Keratinocyte (primary cell): ENCODE measurements around the gene PPME1. TPM values are rescaled to one million over a fixed set of nuclear protein-coding genes. Genes with fewer than 3 reads are reported as not detected.

Source experiments
- DNase-seq: peaks from one replicate; pipeline ENCODE4 v3.0.0-alpha.2; 2011; ENCODE audit warnings: low read depth, missing footprints, low spot score
- FAIRE-seq: peaks from 2 replicates; lab custom pipeline; 2011; peaks lifted over from hg19 to GRCh38; lab: Jason Lieb, UNC
- H2AFZ ChIP-seq: 2 replicates; pipeline ENCODE4 v1.6.0; 2012; ENCODE audit warnings: low read length, control low read depth, inconsistent platforms; ENCODE audit not compliant: control insufficient read depth
- H3K27ac ChIP-seq: 2 replicates; pipeline ENCODE4 v1.5.1; 2011; ENCODE audit warnings: low read length; ENCODE audit not compliant: control insufficient read depth, insufficient read depth
- H3K27me3 ChIP-seq: 3 replicates; pipeline ENCODE4 v1.6.0; 2011; ENCODE audit warnings: low read length; ENCODE audit not compliant: control insufficient read depth, insufficient read depth; ENCODE audit errors: extremely low read depth
- H3K36me3 ChIP-seq, 2 experiments: 2 replicates in 1 of 2; 3 replicates in 1 of 2; pipeline ENCODE4 v1.5.1; 2011; ENCODE audit warnings: low read length in 2 of 2, mild to moderate bottlenecking in 1 of 2; ENCODE audit not compliant: control insufficient read depth in 2 of 2, insufficient read depth in 2 of 2; ENCODE audit errors: extremely low read depth in 1 of 2
- H3K4me1 ChIP-seq: 3 replicates; pipeline ENCODE4 v1.5.1; 2011; ENCODE audit warnings: low read length; ENCODE audit not compliant: control insufficient read depth, insufficient read depth; ENCODE audit errors: extremely low read depth
- H3K4me2 ChIP-seq: 3 replicates; pipeline ENCODE4 v1.6.0; 2011; ENCODE audit warnings: low read depth, low read length; ENCODE audit not compliant: control insufficient read depth, insufficient read depth; ENCODE audit errors: extremely low read depth
- H3K4me3 ChIP-seq, 3 experiments: fragments of 200-600 bp in 1 of 3; sonication (generic) in 1 of 3; 2 replicates in 2 of 3; 3 replicates in 1 of 3; pipeline ENCODE4 v1.5.1; 2011 to 2016; ENCODE audit warnings: low read length in 3 of 3, mild to moderate bottlenecking in 3 of 3, control low read depth in 2 of 3, inconsistent platforms in 1 of 3, low read depth in 1 of 3, mixed read lengths in 1 of 3, mixed run types in 1 of 3, moderate library complexity in 1 of 3; ENCODE audit not compliant: control insufficient read depth in 2 of 3, insufficient read depth in 2 of 3; ENCODE audit errors: extremely low read depth in 1 of 3
- H3K79me2 ChIP-seq: 2 replicates; pipeline ENCODE4 v1.6.0; 2012; ENCODE audit warnings: low read length; ENCODE audit not compliant: control insufficient read depth, insufficient read depth
- H3K9ac ChIP-seq: 3 replicates; pipeline ENCODE4 v1.6.0; 2011; ENCODE audit warnings: low read length; ENCODE audit not compliant: control insufficient read depth, insufficient read depth; ENCODE audit errors: extremely low read depth
- H3K9me1 ChIP-seq: 3 replicates; pipeline ENCODE4 v1.6.0; 2011; ENCODE audit warnings: low read length; ENCODE audit not compliant: control insufficient read depth, insufficient read depth; ENCODE audit errors: extremely low read depth
- H3K9me3 ChIP-seq: 2 replicates; pipeline ENCODE4 v1.5.1; 2012; ENCODE audit warnings: low read depth, low read length; ENCODE audit not compliant: control insufficient read depth
- H4K20me1 ChIP-seq: 3 replicates; pipeline ENCODE4 v1.6.0; 2011; ENCODE audit warnings: low read length; ENCODE audit not compliant: control insufficient read depth, insufficient read depth; ENCODE audit errors: extremely low read depth
- EZH2 ChIP-seq: IDR thresholded peaks from one replicate; pipeline ENCODE4 v1.6.1; 2012; ENCODE audit warnings: inconsistent platforms, mild to moderate bottlenecking, low read length, moderate library complexity
- dilution Hi-C: fragments of 300-500 bp; cut with MboI; formaldehyde crosslinking; loops from one replicate; pipeline ENCODE4 v1.7.0; 2020; ENCODE audit warnings: low sequenced_read_pairs; ENCODE audit not compliant: extremely low pct_ligation_motif_present
- polyA plus RNA-seq, 5 experiments: library from polyadenylated mRNA; depleted of rRNA in 3 of 5; stranded (reverse) in 3 of 5; stranded (forward) in 1 of 5; unstranded in 1 of 5; fragments of >200 nt; gene quantifications; 1 replicate in 1 of 5; 2 replicates in 3 of 5; 3 replicates in 1 of 5; pipeline versions ENCODE4 v1.2.1 to v1.2.3, GENCODE V29; 2011 to 2012; ENCODE audit warnings: missing spikeins in 2 of 5, low read depth in 1 of 5, low replicate concordance in 1 of 5
- TF ChIP-seq, protein P1 (sequence below), 3 experiments: IDR thresholded peaks in 1 of 3; conservative IDR thresholded peaks in 1 of 3; optimal IDR thresholded peaks in 1 of 3; 2 replicates in 2 of 3; 3 replicates in 1 of 3; pipeline versions ENCODE3 to v1.5.1; 2011; ENCODE audit warnings: low read length in 3 of 3, mild to moderate bottlenecking in 3 of 3, moderate library complexity in 2 of 3, control low read depth in 1 of 3, inconsistent platforms in 1 of 3; ENCODE audit not compliant: insufficient read depth in 2 of 3; ENCODE audit errors: extremely low read depth in 1 of 3

Gene PPME1
- polyA plus RNA-seq, 1 donor (not counting 4 experiments of a cell fraction or from before 2014, with no cell fraction given), result 34.0 TPM

DNA sequence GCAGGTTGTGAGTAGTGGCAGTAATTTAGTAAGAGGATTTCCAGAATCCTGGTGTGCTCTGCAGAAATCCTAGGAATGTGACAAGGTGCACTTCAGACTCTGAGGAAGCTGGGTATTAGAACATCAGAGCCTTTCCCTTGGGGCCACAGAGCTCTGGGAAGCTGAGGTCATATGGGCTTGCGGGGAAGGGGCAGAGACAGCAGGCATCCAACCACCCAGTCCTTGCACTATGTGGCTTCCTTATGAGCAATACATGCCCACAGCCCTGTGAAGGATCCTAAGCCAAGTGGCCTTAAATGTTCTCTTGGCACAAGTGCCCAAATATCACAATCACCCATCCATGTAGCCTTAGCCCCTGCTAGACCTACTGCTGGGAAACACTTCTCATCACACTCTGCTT is 94.2 kb downstream of the PPME1 start:
- FAIRE-seq (no peak), DNase-seq (no peak)
- no peak overlapping the region for H3K4me2 ChIP-seq
- H3K27me3 ChIP-seq, result peaks cover 7% of the 10 kb centered on the region
- TF ChIP-seq, protein P1, sequence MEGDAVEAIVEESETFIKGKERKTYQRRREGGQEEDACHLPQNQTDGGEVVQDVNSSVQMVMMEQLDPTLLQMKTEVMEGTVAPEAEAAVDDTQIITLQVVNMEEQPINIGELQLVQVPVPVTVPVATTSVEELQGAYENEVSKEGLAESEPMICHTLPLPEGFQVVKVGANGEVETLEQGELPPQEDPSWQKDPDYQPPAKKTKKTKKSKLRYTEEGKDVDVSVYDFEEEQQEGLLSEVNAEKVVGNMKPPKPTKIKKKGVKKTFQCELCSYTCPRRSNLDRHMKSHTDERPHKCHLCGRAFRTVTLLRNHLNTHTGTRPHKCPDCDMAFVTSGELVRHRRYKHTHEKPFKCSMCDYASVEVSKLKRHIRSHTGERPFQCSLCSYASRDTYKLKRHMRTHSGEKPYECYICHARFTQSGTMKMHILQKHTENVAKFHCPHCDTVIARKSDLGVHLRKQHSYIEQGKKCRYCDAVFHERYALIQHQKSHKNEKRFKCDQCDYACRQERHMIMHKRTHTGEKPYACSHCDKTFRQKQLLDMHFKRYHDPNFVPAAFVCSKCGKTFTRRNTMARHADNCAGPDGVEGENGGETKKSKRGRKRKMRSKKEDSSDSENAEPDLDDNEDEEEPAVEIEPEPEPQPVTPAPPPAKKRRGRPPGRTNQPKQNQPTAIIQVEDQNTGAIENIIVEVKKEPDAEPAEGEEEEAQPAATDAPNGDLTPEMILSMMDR (optimal IDR thresholded peaks at IDR 0.05 in 1 of 3, IDR thresholded peaks at IDR 0.05 in 1 of 3, conservative IDR thresholded peaks at IDR 0.05 in 1 of 3; ENCODE audit: extremely low read depth in 1 of 3, insufficient read depth in 2 of 3, low read length in 3 of 3), result no peak
- no peak for TF ChIP-seq EZH2
- no peaks in the 10 kb centered on the region for H3K79me2 ChIP-seq
- dilution Hi-C loops, result loop anchor here (25.0 kb wide), 2 partner anchors 172 to 297 kb away; no protein-coding TSS in a partner anchor
- no peak overlapping the region for H3K27ac ChIP-seq
- no peaks in the 10 kb centered on the region for H3K9me3 ChIP-seq
- H4K20me1 ChIP-seq, result no peaks in the 10 kb centered on the region
- no peak overlapping the region for H3K9ac ChIP-seq
- no peak overlapping the region for H2AFZ ChIP-seq
- H3K36me3 ChIP-seq, result no peaks in the 10 kb centered on the region
- peaks cover 10% of the 10 kb centered on the region for H3K4me1 ChIP-seq
- H3K9me1 ChIP-seq, result no peaks in the 10 kb centered on the region
- H3K4me3 ChIP-seq, result no peak overlapping the region

DNA sequence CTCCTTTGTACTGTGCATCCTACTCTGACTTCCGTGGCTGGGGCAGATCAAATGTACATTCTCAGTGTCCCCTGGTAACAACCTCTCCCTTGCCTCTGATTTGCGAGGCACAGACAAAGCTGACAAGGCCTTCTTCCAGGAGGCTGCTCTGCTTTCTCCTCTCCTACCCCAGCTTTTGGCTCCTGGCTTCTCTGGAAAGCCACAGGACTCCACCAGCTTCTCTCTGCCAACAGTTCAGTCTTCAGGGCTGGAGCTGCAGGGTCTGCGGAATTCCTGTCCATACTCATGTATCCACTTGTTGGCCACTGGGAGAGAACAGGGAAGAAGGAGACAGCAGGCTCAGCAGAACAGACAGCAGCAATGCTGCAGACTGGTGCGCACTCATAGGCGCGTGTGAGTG is 95.9 kb downstream of the PPME1 start:
- FAIRE-seq (no peak), DNase-seq (no peak)
- dilution Hi-C loops, result loop anchor here (25.0 kb wide), 2 partner anchors 170 to 295 kb away; no protein-coding TSS in a partner anchor
- H3K9ac ChIP-seq, result no peak overlapping the region
- no peak overlapping the region for H3K4me3 ChIP-seq
- peaks cover 10% of the 10 kb centered on the region for H3K4me1 ChIP-seq
- H3K79me2 ChIP-seq, result no peaks in the 10 kb centered on the region
- H3K9me3 ChIP-seq, result no peaks in the 10 kb centered on the region
- peaks cover 6% of the 10 kb centered on the region for H3K27me3 ChIP-seq
- no peak for TF ChIP-seq EZH2
- TF ChIP-seq, protein P1 (optimal IDR thresholded peaks at IDR 0.05 in 1 of 3, IDR thresholded peaks at IDR 0.05 in 1 of 3, conservative IDR thresholded peaks at IDR 0.05 in 1 of 3; ENCODE audit: extremely low read depth in 1 of 3, insufficient read depth in 2 of 3, low read length in 3 of 3), result no peak
- H3K27ac ChIP-seq, result no peak overlapping the region
- no peaks in the 10 kb centered on the region for H3K9me1 ChIP-seq
- H4K20me1 ChIP-seq, result no peaks in the 10 kb centered on the region
- no peak overlapping the region for H2AFZ ChIP-seq
- H3K4me2 ChIP-seq, result no peak overlapping the region
- no peaks in the 10 kb centered on the region for H3K36me3 ChIP-seq
